ENCODE results near the gene KICS2. TPM values are rescaled to one million over a fixed set of nuclear protein-coding genes. Genes with fewer than 3 reads are reported as not detected.
A peak's percentile ranks its signal among the peaks of the same experiment; 100 is the strongest.

The KICS2 gene
- total and polyA plus RNA-seq, 2 of the 13 experiments (the other 11 are each of a cell fraction or from before 2014, with no cell fraction given), result 3.5 to 6.6 TPM

- no peak for TF ChIP-seq ELK4 (CRISPR knock-in tag; IDR thresholded peaks at IDR 0.05; ENCODE audit: borderline replicate concordance)
Observed at GRCh38 chr12:64243809-64244208, 21.7 kb upstream of the KICS2 start (continued).

- CTCF ChIA-PET (ENCODE audit: low intra/inter-chr PET ratio, low total read pairs), result no interaction called here
Observed at GRCh38 chr12:64240781-64241180, 18.7 kb upstream of the KICS2 start.

GRCh38 chr12:64237382-64237781 is 15.3 kb upstream of the KICS2 start:
- Histone ChIP-seq H3K27me3 (ENCODE audit: control insufficient read depth in 1 of 2, insufficient read depth in 2 of 2, low read length in 2 of 2) (peaks cover 0 to 2% of the 10 kb centered on the region in 2 experiments; a peak in 1 of 5 replicates), H3K27ac (ENCODE audit: extremely low read length, insufficient read depth, low read length) (no peak overlapping the region), H2AFZ (ENCODE audit: low read length) (no peak overlapping the region), H3K36me3 (replicated peaks in 1 of 2; ENCODE audit: control insufficient read depth in 1 of 2, insufficient read depth in 2 of 2, low read length in 2 of 2) (no peaks in the 10 kb centered on the region), H3K9ac (ENCODE audit: insufficient read depth, low read depth, low read length) (no peak overlapping the region), H3K4me1 (ENCODE audit: insufficient read depth, low read length) (peaks cover 15% of the 10 kb centered on the region), H3K4me2 (ENCODE audit: low read depth, low read length) (no peak overlapping the region), H3K79me2 (ENCODE audit: insufficient read depth, low read length) (no peaks in the 10 kb centered on the region), H3K9me3 (ENCODE audit: low read length) (no peaks in the 10 kb centered on the region), H4K20me1 (ENCODE audit: insufficient read depth, low read length) (no peaks in the 10 kb centered on the region), H3K4me3 (replicated peaks in 1 of 3; ENCODE audit: insufficient read depth in 1 of 3, low read depth in 2 of 3, low read length in 3 of 3) (no peak overlapping the region)
- CTCF ChIA-PET (ENCODE audit: low intra/inter-chr PET ratio, low total read pairs), result no interaction called here
- POLR2A ChIA-PET, result interaction anchor here (1.5 kb wide), 1 partner anchor 15 kb away, joined by 6 read pairs; the partner anchor contains the start of gene KICS2
- in situ Hi-C loops (cut with HindIII; ENCODE audit: extremely low pct_ligation_motif_present, low pct_unique_long_range_greater_than_20kb) (no loop called here), intact Hi-C loops (cut with micrococcal nuclease; ENCODE audit: unreplicated experiment) (loop anchor here (5.0 kb wide), 1 partner anchor 395 kb away; the partner anchor contains the start of gene SRGAP1)
- BruUV-seq (replicated peaks), result no TSS peak
- ATAC-seq, result peak; percentile 60
- DNase-seq (ENCODE audit: low spot score), result peak; percentile 19
- no peak for FAIRE-seq
- peak; percentile 39; the same call in 1 of the 2 replicates for TF ChIP-seq ARID5B (CRISPR knock-in tag; IDR thresholded peaks at IDR 0.05)
- TF ChIP-seq HOXA5 (CRISPR knock-in tag; IDR thresholded peaks at IDR 0.05), result no peak
- no peak for TF ChIP-seq FOXP1 (IDR thresholded peaks at IDR 0.05)
- TF ChIP-seq FOXP1 (CRISPR knock-in tag; IDR thresholded peaks at IDR 0.05), result peak; percentile 49; the same call in 1 of the 2 replicates
- TF ChIP-seq HOXA7 (CRISPR knock-in tag; IDR thresholded peaks at IDR 0.05), result no peak
- peak; percentile 68 for TF ChIP-seq FOXA3 (CRISPR knock-in tag; IDR thresholded peaks at IDR 0.05)
- no peak for TF ChIP-seq NPAS2 (CRISPR knock-in tag; IDR thresholded peaks at IDR 0.05; ENCODE audit: borderline replicate concordance)
- no peak for TF ChIP-seq MTA3 (CRISPR knock-in tag; IDR thresholded peaks at IDR 0.05)
- TF ChIP-seq KMT2A (CRISPR knock-in tag; IDR thresholded peaks at IDR 0.05), result no peak
- no peak for TF ChIP-seq GATAD2A (CRISPR knock-in tag; IDR thresholded peaks at IDR 0.05)
- no peak for TF ChIP-seq SNRNP70 (IDR thresholded peaks at IDR 0.05; ENCODE audit: low read depth, low read length)
- peak; percentile 77 for TF ChIP-seq SOX5 (CRISPR knock-in tag; IDR thresholded peaks at IDR 0.05; ENCODE audit: borderline replicate concordance)

More at GRCh38 chr12:64240781-64241180, 18.7 kb upstream of the KICS2 start:
- FAIRE-seq (no peak), DNase-seq (ENCODE audit: low spot score) (peak; percentile 30), ATAC-seq (peak; percentile 46; the same call in 1 of the 3 replicates)
- intact Hi-C loops (cut with micrococcal nuclease; ENCODE audit: unreplicated experiment) (no loop called here), in situ Hi-C loops (cut with HindIII; ENCODE audit: extremely low pct_ligation_motif_present, low pct_unique_long_range_greater_than_20kb) (no loop called here)
- no peak overlapping the region for H3K4me3 ChIP-seq (replicated peaks in 1 of 3; ENCODE audit: insufficient read depth in 1 of 3, low read depth in 2 of 3, low read length in 3 of 3)
- TF ChIP-seq ZBTB7B (CRISPR knock-in tag; IDR thresholded peaks at IDR 0.05) (no peak), ZFP1 (CRISPR knock-in tag; IDR thresholded peaks at IDR 0.05) (no peak)
- no peak overlapping the region for H3K4me2 ChIP-seq (ENCODE audit: low read depth, low read length)
- no peaks in the 10 kb centered on the region for H3K9me3 ChIP-seq (ENCODE audit: low read length)
- 45% methylated on average over 3 of the region's 3 CpGs for WGBS (ENCODE audit: low lambda C conversion rate)
- H3K4me1 ChIP-seq (ENCODE audit: insufficient read depth, low read length), result peaks cover 15% of the 10 kb centered on the region
- no peaks in the 10 kb centered on the region for H3K79me2 ChIP-seq (ENCODE audit: insufficient read depth, low read length)
- H2AFZ ChIP-seq (ENCODE audit: low read length), result no peak overlapping the region
- H3K27me3 ChIP-seq (ENCODE audit: control insufficient read depth in 1 of 2, insufficient read depth in 2 of 2, low read length in 2 of 2), result peaks cover 0 to 3% of the 10 kb centered on the region in 2 experiments; a peak in 1 of 5 replicates
- no TSS peak for BruUV-seq (replicated peaks)
- H4K20me1 ChIP-seq (ENCODE audit: insufficient read depth, low read length), result no peaks in the 10 kb centered on the region
- no peak overlapping the region for H3K9ac ChIP-seq (ENCODE audit: insufficient read depth, low read depth, low read length)
- no peak overlapping the region for H3K27ac ChIP-seq (ENCODE audit: extremely low read length, insufficient read depth, low read length)
- POLR2A ChIA-PET, result no interaction called here
- no peaks in the 10 kb centered on the region for H3K36me3 ChIP-seq (replicated peaks in 1 of 2; ENCODE audit: control insufficient read depth in 1 of 2, insufficient read depth in 2 of 2, low read length in 2 of 2)
